Mucosa of descending colon (tissue), 3 donors: ENCODE measurements around the gene NACAD. TPM values are rescaled to one million over a fixed set of nuclear protein-coding genes. Genes with fewer than 3 reads are reported as not detected.
"Not testable (repeated sequence)": the region's sequence is repeated elsewhere in the genome, so short reads cannot be mapped to it uniquely, and the experiment has no call there.

Experiments
- ATAC-seq: fragments of 200-7000 bp; cut with Tn5 transposase; one replicate; pipeline ENCODE4 v1.9.1; 2020; ENCODE audit warnings: mild to moderate bottlenecking, moderate library complexity
- DNase-seq, 3 donors: peaks; one replicate each; pipeline ENCODE4 v3.0.0-alpha.2; 2020
- H3K36me3 ChIP-seq: fragments of 200-600 bp; one replicate; pipeline ENCODE4 v1.8.0; 2021; ENCODE audit warnings: low read depth, mild to moderate bottlenecking
- H3K4me1 ChIP-seq: fragments of 200-600 bp; one replicate; pipeline ENCODE4 v1.8.0; 2021; ENCODE audit warnings: low read depth, mild to moderate bottlenecking
- H3K4me3 ChIP-seq: fragments of 200-600 bp; one replicate; pipeline ENCODE4 v1.8.0; 2021; ENCODE audit warnings: mild to moderate bottlenecking
- H3K9me3 ChIP-seq: fragments of 200-600 bp; one replicate; pipeline ENCODE4 v1.8.0; 2021; ENCODE audit warnings: mild to moderate bottlenecking
- intact Hi-C, 2 donors: fragments of 100-400 bp; cut with DNase I in 1 of 2; cut with micrococcal nuclease in 1 of 2; formaldehyde crosslinking; loops; one replicate each; pipeline versions ENCODE4 v1.11.0 to v1.11.1; 2022; cut with DNase I, micrococcal nuclease
- total RNA-seq, 3 donors: library from RNA; stranded (reverse); fragmentation: NEBNext Ultra II Directional in 2 of 3; extraction: Animal tissue kit (Norgen Biotek cat#: 25700) in 2 of 3; gene quantifications; one replicate each; pipeline versions ENCODE4 v1.2.1 to v1.2.4, GENCODE V29; 2021 to 2023
- TF ChIP-seq, protein P1 (sequence below): fragments of 200-600 bp; IDR thresholded peaks from one replicate; pipeline ENCODE4 v1.8.0; 2022; ENCODE audit warnings: antibody characterized with exemption, mild to moderate bottlenecking
- donor health status: DM: no; HTN: no; CAD: no; lungs with moderate emphysema.
- donor health status: DM: no; HTN: no; CAD: no.
- donor health status: DM: no; HTN: yes; CAD: no.

The NACAD gene
- total RNA-seq, 3 donors from 2014 or later, result 0.49 to 14.5 (median 1.2) TPM

DNA sequence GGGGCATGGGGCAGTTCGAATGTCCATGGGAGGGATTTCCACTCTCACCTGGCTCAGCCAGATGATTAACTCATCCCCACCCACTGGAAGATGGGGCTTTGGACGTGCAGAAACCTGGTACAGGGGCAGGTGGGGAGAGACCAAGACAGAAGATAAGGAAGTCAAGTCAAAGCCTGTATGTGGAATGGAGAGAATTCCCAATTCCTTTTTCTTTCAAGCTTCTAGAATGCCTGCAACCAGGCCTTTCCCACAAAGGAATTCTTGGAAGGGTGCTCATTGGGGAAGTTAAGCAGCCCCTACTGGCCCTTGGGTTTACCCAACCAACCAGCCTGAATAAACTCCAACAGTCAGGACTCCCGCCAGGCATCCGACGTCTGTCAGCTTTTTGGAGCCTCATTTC, 49.7 kb downstream of the NACAD start:
- ATAC-seq (no peak), DNase-seq (no peak)
- Histone ChIP-seq H3K36me3 (no peaks in the 10 kb centered on the region), H3K4me3 (no peak overlapping the region), H3K4me1 (peaks cover 9% of the 10 kb centered on the region), H3K9me3 (no peaks in the 10 kb centered on the region)
- intact Hi-C loops, result no loop called here
- TF ChIP-seq, protein P1, sequence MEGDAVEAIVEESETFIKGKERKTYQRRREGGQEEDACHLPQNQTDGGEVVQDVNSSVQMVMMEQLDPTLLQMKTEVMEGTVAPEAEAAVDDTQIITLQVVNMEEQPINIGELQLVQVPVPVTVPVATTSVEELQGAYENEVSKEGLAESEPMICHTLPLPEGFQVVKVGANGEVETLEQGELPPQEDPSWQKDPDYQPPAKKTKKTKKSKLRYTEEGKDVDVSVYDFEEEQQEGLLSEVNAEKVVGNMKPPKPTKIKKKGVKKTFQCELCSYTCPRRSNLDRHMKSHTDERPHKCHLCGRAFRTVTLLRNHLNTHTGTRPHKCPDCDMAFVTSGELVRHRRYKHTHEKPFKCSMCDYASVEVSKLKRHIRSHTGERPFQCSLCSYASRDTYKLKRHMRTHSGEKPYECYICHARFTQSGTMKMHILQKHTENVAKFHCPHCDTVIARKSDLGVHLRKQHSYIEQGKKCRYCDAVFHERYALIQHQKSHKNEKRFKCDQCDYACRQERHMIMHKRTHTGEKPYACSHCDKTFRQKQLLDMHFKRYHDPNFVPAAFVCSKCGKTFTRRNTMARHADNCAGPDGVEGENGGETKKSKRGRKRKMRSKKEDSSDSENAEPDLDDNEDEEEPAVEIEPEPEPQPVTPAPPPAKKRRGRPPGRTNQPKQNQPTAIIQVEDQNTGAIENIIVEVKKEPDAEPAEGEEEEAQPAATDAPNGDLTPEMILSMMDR, result no peak

DNA sequence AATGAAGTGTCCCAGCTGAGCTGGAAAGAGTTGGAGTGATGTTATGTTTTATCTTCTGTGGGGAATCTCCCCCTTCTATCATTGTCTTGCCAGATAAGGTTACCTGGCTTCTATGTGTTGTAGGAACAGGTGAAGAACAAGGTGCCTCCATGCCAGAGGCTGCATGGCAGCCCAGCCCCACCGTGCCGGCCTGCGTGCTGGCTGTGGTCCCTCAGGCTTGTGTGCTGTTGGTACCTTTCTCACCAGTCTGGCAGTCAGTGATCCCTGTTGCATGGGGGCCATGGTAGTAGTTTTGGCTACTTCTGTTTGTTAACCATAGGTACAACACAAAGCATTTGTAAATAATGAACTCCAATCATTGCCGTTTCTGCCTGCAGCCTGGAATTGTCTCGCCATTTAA, 50.9 kb downstream of the NACAD start:
- TF ChIP-seq, protein P1, result no peak
- intact Hi-C loops, result no loop called here

DNA sequence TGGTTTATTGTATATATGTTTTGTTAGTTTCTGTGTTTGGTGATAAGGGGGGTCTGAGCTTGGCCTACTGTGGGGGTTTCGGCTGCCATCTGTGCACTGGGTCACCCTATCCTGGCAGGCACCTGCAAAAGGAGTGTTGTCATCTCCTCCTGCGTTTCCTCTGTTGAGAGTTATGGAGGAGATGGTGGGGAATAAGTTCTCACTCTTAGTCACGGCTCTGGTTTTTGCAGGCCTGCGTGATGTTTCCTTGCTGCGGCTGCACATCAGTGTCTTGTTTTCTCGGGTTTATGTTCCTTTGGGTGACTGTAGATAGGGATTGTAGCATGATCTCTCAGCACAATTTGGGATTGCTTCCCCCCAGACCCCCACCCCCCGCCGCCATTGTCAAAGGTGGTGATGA, 52.0 kb downstream of the NACAD start:
- peaks cover 9% of the 10 kb centered on the region for H3K4me1 ChIP-seq
- ATAC-seq, result no peak
- H3K4me3 ChIP-seq, result no peak overlapping the region
- intact Hi-C loops, result no loop called here
- no peak for DNase-seq
- TF ChIP-seq, protein P1, result no peak
- H3K36me3 ChIP-seq, result no peaks in the 10 kb centered on the region
- no peaks in the 10 kb centered on the region for H3K9me3 ChIP-seq

More for the DNA sequence above, 50.9 kb downstream of the NACAD start:
- Histone ChIP-seq H3K9me3 (no peaks in the 10 kb centered on the region), H3K36me3 (no peaks in the 10 kb centered on the region), H3K4me1 (peaks cover 9% of the 10 kb centered on the region), H3K4me3 (no peak overlapping the region)
- no peak for ATAC-seq
- DNase-seq, result no peak

DNA sequence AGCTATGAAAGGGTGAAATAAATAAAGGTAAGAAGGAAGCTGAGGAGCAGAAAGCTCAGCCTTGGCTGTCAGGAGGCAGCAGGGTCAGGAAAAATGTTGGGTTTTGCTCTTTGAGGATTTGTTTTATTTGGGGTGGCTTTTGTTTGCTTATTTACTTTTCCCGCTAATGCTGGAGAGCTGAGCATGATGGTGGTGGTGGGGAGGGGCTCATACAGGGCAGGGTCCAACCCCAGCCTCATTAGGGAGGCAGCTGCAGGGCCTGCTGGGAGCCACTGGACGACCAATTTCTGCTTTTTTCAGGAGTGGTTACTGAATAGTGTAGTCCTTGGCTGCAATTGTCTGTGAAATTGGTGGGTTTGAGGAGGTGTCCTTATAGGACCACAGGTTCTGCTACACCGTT, 52.5 kb downstream of the NACAD start:
- TF ChIP-seq, protein P1, result no peak
- Histone ChIP-seq H3K4me1 (peaks cover 9% of the 10 kb centered on the region), H3K4me3 (no peak overlapping the region), H3K36me3 (no peaks in the 10 kb centered on the region), H3K9me3 (no peaks in the 10 kb centered on the region)
- DNase-seq (no peak), ATAC-seq (peak; percentile 46)
- intact Hi-C loops, result no loop called here

DNA sequence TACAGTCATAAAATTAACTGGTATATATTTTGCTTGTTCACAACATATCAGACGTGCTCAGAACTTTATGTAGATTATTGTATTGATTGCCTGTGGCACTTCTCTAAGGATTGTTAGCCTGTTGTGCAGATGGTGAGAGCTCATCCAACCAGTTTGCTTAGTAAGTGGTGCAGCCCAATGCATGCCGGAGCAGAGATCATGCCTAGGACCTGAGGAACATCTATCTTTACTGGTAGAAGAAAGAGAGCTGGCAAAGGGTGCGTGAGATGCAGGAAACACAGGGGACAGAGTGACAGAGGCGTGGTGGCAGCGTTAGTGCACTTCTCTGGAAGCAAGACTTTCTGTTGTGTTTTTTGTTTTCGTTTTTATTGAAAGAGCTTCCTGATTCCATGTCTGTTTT, 52.9 kb downstream of the NACAD start:
- intact Hi-C loops, result no loop called here
- peak; percentile 49 for ATAC-seq
- Histone ChIP-seq H3K36me3 (no peaks in the 10 kb centered on the region), H3K4me3 (no peak overlapping the region), H3K4me1 (peaks cover 9% of the 10 kb centered on the region), H3K9me3 (no peaks in the 10 kb centered on the region)
- TF ChIP-seq, protein P1, result no peak
- DNase-seq, result no peak

DNA sequence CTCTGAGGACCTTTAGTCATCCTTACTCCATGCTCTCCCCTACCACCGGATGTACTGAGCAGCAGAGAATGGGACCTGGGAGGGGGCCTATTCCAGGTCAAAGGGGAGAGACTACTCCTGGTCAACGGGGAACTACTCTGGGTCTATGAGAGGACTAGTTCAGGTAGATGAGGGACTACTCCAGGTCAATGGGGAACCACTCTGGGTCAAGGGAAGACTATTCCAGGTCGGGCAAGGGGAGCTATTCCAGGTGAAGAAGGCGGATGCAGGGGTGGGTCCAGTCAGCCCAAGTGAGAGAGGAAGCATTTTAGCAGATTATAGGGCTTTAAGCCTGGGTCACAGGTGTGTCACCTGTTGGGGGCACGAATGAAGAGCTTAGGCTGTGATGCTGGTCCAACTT, 53.4 kb downstream of the NACAD start:
- no peaks in the 10 kb centered on the region for H3K36me3 ChIP-seq
- DNase-seq, result no peak
- no peak overlapping the region for H3K4me3 ChIP-seq
- no peak for ATAC-seq
- TF ChIP-seq, protein P1, result no peak
- H3K4me1 ChIP-seq, result peaks cover 9% of the 10 kb centered on the region
- intact Hi-C loops, result no loop called here
- H3K9me3 ChIP-seq, result no peaks in the 10 kb centered on the region

DNA sequence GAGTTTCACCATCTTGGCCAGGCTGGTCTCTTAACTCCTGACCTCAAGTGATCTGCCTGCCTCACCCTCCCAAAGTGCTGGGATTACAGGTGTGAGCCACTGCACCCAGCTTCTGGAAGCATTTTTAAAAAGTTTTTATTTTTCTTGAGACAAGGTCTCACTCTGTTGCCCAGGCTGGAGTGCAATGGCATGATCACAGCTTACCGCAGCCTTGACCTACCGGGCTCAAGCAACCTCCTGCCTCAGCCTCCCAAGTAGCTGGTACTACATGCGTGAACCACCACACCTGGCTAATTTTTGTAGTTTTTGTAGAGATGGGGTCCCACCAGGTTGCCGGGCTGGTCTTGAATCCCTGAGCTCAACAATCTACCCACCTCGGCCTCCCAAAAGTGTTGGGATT, 54.1 kb downstream of the NACAD start:
- H3K36me3 ChIP-seq, H3K4me1 ChIP-seq, ATAC-seq, DNase-seq, H3K9me3 ChIP-seq, H3K4me3 ChIP-seq, intact Hi-C loops: not testable (repeated sequence)
